ENCODE results near the gene HCLS1. TPM values are rescaled to one million over a fixed set of nuclear protein-coding genes. Genes with fewer than 3 reads are reported as not detected.
"Not testable (repeated sequence)": the region's sequence is repeated elsewhere in the genome, so short reads cannot be mapped to it uniquely, and the experiment has no call there.

HCLS1 gene
- total and polyA plus RNA-seq, 10 donors: 207 to 554 (median 349) TPM

DNA sequence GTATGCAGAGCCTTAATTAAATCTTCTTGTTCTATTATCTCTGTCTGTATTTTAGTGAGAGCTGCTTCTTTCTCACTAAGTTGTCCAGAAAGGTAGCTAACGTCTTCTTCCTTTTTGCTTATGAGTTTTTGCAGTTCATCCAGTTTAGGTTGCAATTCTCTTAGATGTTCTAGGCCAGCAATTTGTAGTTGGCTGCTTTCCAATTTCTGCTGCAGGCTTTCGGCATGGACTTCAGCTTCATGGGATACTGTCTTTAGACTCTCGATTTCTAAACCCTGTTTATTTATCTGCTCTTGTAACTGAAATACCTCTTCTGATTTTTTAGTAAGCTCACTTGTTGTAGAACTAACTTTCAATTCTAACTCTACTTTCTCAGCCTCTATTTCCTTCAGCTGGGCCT lies 35.5 kb upstream of the HCLS1 start:
- WGBS, 5 donors: 75 to 90% (median 85%) methylated on average over 3 of the region's 3 CpGs
- no peak overlapping the region for H3K4me3 ChIP-seq
- intact Hi-C loops (cut with DNase I; ENCODE audit: low total_unique reads): no loop called here
- no peaks in the 10 kb centered on the region for H3K27me3 ChIP-seq (replicated peaks in 1 of 7)
- peaks cover 0 to 84% (median 38%) of the 10 kb centered on the region in 6 donors for H3K36me3 ChIP-seq
- TF ChIP-seq, protein P1, sequence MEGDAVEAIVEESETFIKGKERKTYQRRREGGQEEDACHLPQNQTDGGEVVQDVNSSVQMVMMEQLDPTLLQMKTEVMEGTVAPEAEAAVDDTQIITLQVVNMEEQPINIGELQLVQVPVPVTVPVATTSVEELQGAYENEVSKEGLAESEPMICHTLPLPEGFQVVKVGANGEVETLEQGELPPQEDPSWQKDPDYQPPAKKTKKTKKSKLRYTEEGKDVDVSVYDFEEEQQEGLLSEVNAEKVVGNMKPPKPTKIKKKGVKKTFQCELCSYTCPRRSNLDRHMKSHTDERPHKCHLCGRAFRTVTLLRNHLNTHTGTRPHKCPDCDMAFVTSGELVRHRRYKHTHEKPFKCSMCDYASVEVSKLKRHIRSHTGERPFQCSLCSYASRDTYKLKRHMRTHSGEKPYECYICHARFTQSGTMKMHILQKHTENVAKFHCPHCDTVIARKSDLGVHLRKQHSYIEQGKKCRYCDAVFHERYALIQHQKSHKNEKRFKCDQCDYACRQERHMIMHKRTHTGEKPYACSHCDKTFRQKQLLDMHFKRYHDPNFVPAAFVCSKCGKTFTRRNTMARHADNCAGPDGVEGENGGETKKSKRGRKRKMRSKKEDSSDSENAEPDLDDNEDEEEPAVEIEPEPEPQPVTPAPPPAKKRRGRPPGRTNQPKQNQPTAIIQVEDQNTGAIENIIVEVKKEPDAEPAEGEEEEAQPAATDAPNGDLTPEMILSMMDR (IDR thresholded peaks at IDR 0.05 in 8 of 11, conservative IDR thresholded peaks at IDR 0.05 in 3 of 11): no peak
- TF ChIP-seq POLR2AphosphoS5 (IDR thresholded peaks at IDR 0.05) (no peak), POLR2A (IDR thresholded peaks at IDR 0.05) (no peak)
- H3K27ac ChIP-seq: no peak overlapping the region
- H3K9me3 ChIP-seq: no peaks in the 10 kb centered on the region
- peaks cover 0 to 20% (median 1%) of the 10 kb centered on the region in 6 donors for H3K4me1 ChIP-seq
- no peak for DNase-seq

DNA sequence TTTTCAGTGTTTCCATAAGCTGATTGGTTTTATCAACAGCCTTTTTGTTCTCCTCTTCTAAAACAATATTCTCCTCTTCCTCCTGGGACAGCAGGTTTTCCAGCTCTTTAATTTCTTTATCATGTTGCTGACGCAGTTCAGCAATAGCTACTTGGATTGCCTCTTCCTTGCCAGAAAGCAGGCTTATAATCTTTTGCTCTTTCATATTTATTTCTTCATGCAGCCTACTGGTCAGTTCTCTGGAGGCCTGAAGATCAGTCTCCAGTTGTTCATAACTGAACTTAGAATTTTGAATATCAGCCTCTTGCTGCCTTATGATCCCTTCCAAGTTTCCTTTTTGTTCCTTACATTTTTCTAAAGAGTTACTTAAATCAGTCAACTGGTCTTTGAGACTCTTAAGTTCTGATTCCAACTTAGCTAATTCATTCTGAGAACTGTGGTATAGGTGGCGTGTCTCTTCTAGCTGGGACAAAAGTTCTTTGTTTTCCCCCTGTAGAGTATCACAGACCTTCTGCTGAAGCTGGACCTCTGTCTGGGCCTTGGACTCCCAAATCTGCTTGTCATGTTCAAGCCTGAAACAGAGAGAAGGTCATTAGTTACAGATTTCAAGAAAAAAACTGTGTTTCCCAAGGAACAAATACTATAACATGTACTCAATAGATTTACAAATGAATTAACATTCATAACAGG lies 31.5 kb upstream of the HCLS1 start:
- H3K4me1 ChIP-seq: peaks cover 0 to 22% (median 4%) of the 10 kb centered on the region in 6 donors
- intact Hi-C loops (cut with DNase I; ENCODE audit: low total_unique reads): no loop called here
- H3K36me3 ChIP-seq: peaks cover 0 to 81% (median 22%) of the 10 kb centered on the region in 6 donors
- DNase-seq: no peak
- peak overlapping the region in 1 of 8 donors; percentile 53 for H3K27ac ChIP-seq
- TF ChIP-seq POLR2A (IDR thresholded peaks at IDR 0.05) (no peak), POLR2AphosphoS5 (IDR thresholded peaks at IDR 0.05) (no peak)
- TF ChIP-seq, protein P1 (IDR thresholded peaks at IDR 0.05 in 8 of 11, conservative IDR thresholded peaks at IDR 0.05 in 3 of 11): no peak
- WGBS, 5 donors: 87 to 99% (median 96%) methylated on average over 2 of the region's 2 CpGs
- no peak overlapping the region for H3K4me3 ChIP-seq
- H3K9me3 ChIP-seq: no peaks in the 10 kb centered on the region
- H3K27me3 ChIP-seq (replicated peaks in 1 of 7): no peaks in the 10 kb centered on the region

- Histone ChIP-seq H3K27me3 (replicated peaks in 1 of 7) (no peaks in the 10 kb centered on the region), H3K4me3 (no peak overlapping the region), H3K27ac (peak overlapping the region in 5 of 8 donors; percentile 1 to 53 (median 33)), H3K36me3 (peaks cover 0 to 86% (median 24%) of the 10 kb centered on the region in 6 donors), H3K9me3 (peaks cover 0 to under 1% (median 0%) of the 10 kb centered on the region in 8 donors), H3K4me1 (peaks cover 0 to 16% (median 4%) of the 10 kb centered on the region in 6 donors)
- 93 to 98% (median 94%) methylated on average over 2 of the region's 2 CpGs for WGBS, 5 donors
- TF ChIP-seq POLR2AphosphoS5 (IDR thresholded peaks at IDR 0.05) (no peak), POLR2A (IDR thresholded peaks at IDR 0.05) (no peak)
- TF ChIP-seq, protein P1 (IDR thresholded peaks at IDR 0.05 in 8 of 11, conservative IDR thresholded peaks at IDR 0.05 in 3 of 11): no peak
- DNase-seq: no peak
- intact Hi-C loops (cut with DNase I; ENCODE audit: low total_unique reads): no loop called here
These were observed 30.2 kb upstream of the HCLS1 start for GRCh38 chr3:121690777-121691405.

DNA sequence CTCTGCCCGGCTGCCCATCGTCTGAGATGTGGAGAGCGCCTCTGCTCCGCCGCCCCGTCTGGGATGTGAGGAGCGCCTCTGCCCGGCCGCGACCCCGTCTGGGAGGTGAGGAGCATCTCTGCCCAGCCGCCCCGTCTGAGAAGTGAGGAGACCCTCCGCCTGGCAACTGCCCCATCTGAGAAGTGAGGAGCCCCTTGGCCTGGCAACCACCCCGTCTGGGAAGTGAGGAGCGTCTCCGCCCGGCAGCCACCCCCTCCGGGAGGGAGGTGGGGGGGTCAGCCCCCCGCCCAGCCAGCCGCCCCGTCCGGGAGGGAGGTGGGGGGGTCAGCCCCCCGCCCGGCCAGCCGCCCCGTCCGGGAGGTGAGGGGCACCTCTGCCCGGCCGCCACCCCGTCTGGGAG lies 28.0 kb upstream of the HCLS1 start:
- H3K36me3 ChIP-seq: peaks cover 0 to 94% (median 38%) of the 10 kb centered on the region in 6 donors
- H3K4me1 ChIP-seq: peaks cover 0 to 11% (median 4%) of the 10 kb centered on the region in 6 donors
- H3K27ac ChIP-seq; intact Hi-C loops (cut with DNase I; ENCODE audit: low total_unique reads); H3K4me3 ChIP-seq; H3K27me3 ChIP-seq (replicated peaks in 1 of 7); DNase-seq: not testable (repeated sequence)
- 95 to 97% (median 95%) methylated on average over 22 to 31 of the region's 31 CpGs for WGBS, 5 donors
- H3K9me3 ChIP-seq: peaks cover 0 to 21% (median 16%) of the 10 kb centered on the region in 8 donors
